H9 (cell line): ENCODE data around the gene RNASE9. TPM values are rescaled to one million over a fixed set of nuclear protein-coding genes. Genes with fewer than 3 reads are reported as not detected.

Experiments used
- DNase-seq: peaks from one replicate; pipeline ENCODE4 v3.0.0-alpha.2; 2017
- H2AFZ ChIP-seq: one replicate; pipeline ENCODE4 v1.6.1; 2013; ENCODE audit warnings: mild to moderate bottlenecking, low read length, control low read depth, moderate library complexity
- H2AK5ac ChIP-seq: 2 replicates; pipeline ENCODE4 v1.6.1; 2013; ENCODE audit warnings: low read length, control low read depth, mixed read lengths; ENCODE audit not compliant: insufficient read length
- H2BK120ac ChIP-seq: one replicate; pipeline ENCODE4 v1.6.1; 2013; ENCODE audit warnings: low read depth, mild to moderate bottlenecking, low read length, control low read depth, inconsistent platforms; ENCODE audit not compliant: poor library complexity, severe bottlenecking
- H2BK12ac ChIP-seq: 2 replicates; pipeline ENCODE4 v1.6.1; 2013; ENCODE audit warnings: low read length, control low read depth, mixed read lengths, low read depth; ENCODE audit not compliant: insufficient read length
- H2BK15ac ChIP-seq: 2 replicates; pipeline ENCODE4 v1.6.1; 2013; ENCODE audit warnings: low read depth, low read length, control low read depth
- H2BK20ac ChIP-seq: one replicate; pipeline ENCODE4 v1.6.1; 2013; ENCODE audit warnings: low read depth, mild to moderate bottlenecking, low read length, control low read depth, inconsistent platforms; ENCODE audit not compliant: poor library complexity, severe bottlenecking
- H2BK5ac ChIP-seq: 2 replicates; pipeline ENCODE4 v1.6.1; 2013; ENCODE audit warnings: low read length, control low read depth, mixed read lengths; ENCODE audit not compliant: insufficient read length
- H3K14ac ChIP-seq: 2 replicates; pipeline ENCODE4 v1.6.1; 2013; ENCODE audit warnings: low read length, control low read depth; ENCODE audit not compliant: insufficient read depth
- H3K18ac ChIP-seq: 2 replicates; pipeline ENCODE4 v1.6.1; 2013; ENCODE audit warnings: low read depth, mild to moderate bottlenecking, mixed read lengths, low read length, control low read depth; ENCODE audit not compliant: insufficient read length
- H3K23ac ChIP-seq: 2 replicates; pipeline ENCODE4 v1.6.1; 2013; ENCODE audit warnings: low read length, control low read depth, mixed read lengths, low read depth; ENCODE audit not compliant: insufficient read length
- H3K23me2 ChIP-seq: 2 replicates; pipeline ENCODE4 v1.6.1; 2013; ENCODE audit warnings: low read depth, mild to moderate bottlenecking, mixed read lengths, low read length, control low read depth; ENCODE audit not compliant: insufficient read length, poor library complexity, severe bottlenecking
- H3K27ac ChIP-seq: 2 replicates; pipeline ENCODE4 v1.5.1; 2013; ENCODE audit warnings: low read length, control low read depth, mixed read lengths, low read depth; ENCODE audit not compliant: insufficient read length
- H3K27me3 ChIP-seq: 2 replicates; pipeline ENCODE4 v1.6.1; 2013; ENCODE audit warnings: low read length, control low read depth, inconsistent platforms; ENCODE audit not compliant: insufficient read depth
- H3K4ac ChIP-seq: 2 replicates; pipeline ENCODE4 v1.6.1; 2013; ENCODE audit warnings: low read depth, mild to moderate bottlenecking, control low read depth, inconsistent platforms, low read length, moderate library complexity
- H3K4me1 ChIP-seq: 2 replicates; pipeline ENCODE4 v1.6.1; 2013; ENCODE audit warnings: low read length, control low read depth, inconsistent platforms; ENCODE audit not compliant: insufficient read depth
- H3K4me2 ChIP-seq: 2 replicates; pipeline ENCODE4 v1.6.1; 2013; ENCODE audit warnings: low read length, control low read depth, mixed read lengths; ENCODE audit not compliant: insufficient read length, insufficient read depth
- H3K56ac ChIP-seq: 2 replicates; pipeline ENCODE4 v1.6.1; 2013; ENCODE audit warnings: low read depth, mild to moderate bottlenecking, mixed read lengths, low read length, control low read depth; ENCODE audit not compliant: insufficient read length
- H3K79me1 ChIP-seq: 2 replicates; pipeline ENCODE4 v1.6.1; 2013; ENCODE audit warnings: low read depth, mild to moderate bottlenecking, moderate library complexity, low read length, control low read depth, inconsistent platforms; ENCODE audit not compliant: insufficient read depth, poor library complexity, severe bottlenecking
- H3K79me2 ChIP-seq: 2 replicates; pipeline ENCODE4 v1.6.1; 2013; ENCODE audit warnings: low read length, control low read depth, inconsistent platforms; ENCODE audit not compliant: insufficient read depth
- H3K9ac ChIP-seq: 2 replicates; pipeline ENCODE4 v1.6.1; 2013; ENCODE audit warnings: low read length, control low read depth, mixed read lengths; ENCODE audit not compliant: insufficient read length; ENCODE audit errors: extremely low read depth
- H3K9me3 ChIP-seq: one replicate; pipeline ENCODE4 v1.6.1; 2013; ENCODE audit warnings: low read depth, low read length, inconsistent platforms; ENCODE audit not compliant: control insufficient read depth
- H3T11ph ChIP-seq: one replicate; pipeline ENCODE4 v1.6.1; 2013; ENCODE audit warnings: mild to moderate bottlenecking, low read length, control low read depth, inconsistent platforms
- H4K20me1 ChIP-seq: one replicate; pipeline ENCODE4 v1.6.1; 2013; ENCODE audit not compliant: control insufficient read depth, insufficient read length, insufficient read depth
- H4K5ac ChIP-seq: 2 replicates; pipeline ENCODE4 v1.6.1; 2013; ENCODE audit warnings: low read depth, mild to moderate bottlenecking, mixed read lengths, low read length, control low read depth; ENCODE audit not compliant: insufficient read length
- H4K8ac ChIP-seq: replicated peaks from 2 replicates; pipeline ENCODE4 v1.6.1; 2013; ENCODE audit warnings: low read length, control low read depth, mixed read lengths, low read depth; ENCODE audit not compliant: insufficient read length
- H4K91ac ChIP-seq: 2 replicates; pipeline ENCODE4 v1.6.1; 2013; ENCODE audit warnings: low read depth, mild to moderate bottlenecking, moderate library complexity, mixed read lengths, low read length, control low read depth; ENCODE audit not compliant: insufficient read length
- H3K27ac Mint-ChIP-seq, 3 experiments: 2 replicates in 2 of 3; 3 replicates in 1 of 3; pipeline ENCODE4 v1.8.0; 2020 to 2021; ENCODE audit warnings: mixed read lengths in 3 of 3, mild to moderate bottlenecking in 1 of 3, moderate library complexity in 1 of 3
- H3K27me3 Mint-ChIP-seq: 2 replicates; pipeline ENCODE4 v1.8.0; 2021; ENCODE audit warnings: low read depth, mild to moderate bottlenecking, moderate library complexity, mixed read lengths
- H3K36me3 Mint-ChIP-seq, 3 experiments: 2 replicates in 2 of 3; 3 replicates in 1 of 3; pipeline ENCODE4 v1.8.0; 2020 to 2021; ENCODE audit warnings: low read depth in 3 of 3, mixed read lengths in 3 of 3; ENCODE audit not compliant: insufficient read depth in 1 of 3
- H3K4me1 Mint-ChIP-seq, 2 experiments: 2 replicates each; pipeline ENCODE4 v1.8.0; 2020; ENCODE audit warnings: mixed read lengths in 2 of 2
- H3K4me3 Mint-ChIP-seq, 2 experiments: 2 replicates in 1 of 2; 3 replicates in 1 of 2; pipeline ENCODE4 v1.8.0; 2020 to 2021; ENCODE audit warnings: mild to moderate bottlenecking in 2 of 2, mixed read lengths in 2 of 2, moderate library complexity in 1 of 2
- H3K9me3 Mint-ChIP-seq, 2 experiments: 2 replicates in 1 of 2; 3 replicates in 1 of 2; pipeline ENCODE4 v1.8.0; 2020; ENCODE audit warnings: mild to moderate bottlenecking in 2 of 2, mixed read lengths in 2 of 2, moderate library complexity in 1 of 2
- WGBS: extraction: QIAGEN DNeasy Blood & Tissue Kit; methylation state at CpG from one replicate; pipeline ENCODE4 v1.1.7; 2013; ENCODE audit warnings: missing lambda C conversion rate, low lambda C conversion rate, mixed read lengths; ENCODE audit not compliant: insufficient read length; ENCODE audit errors: extremely low coverage; 5-methylcytosine and 5-hydroxymethylcytosine counted together
- total RNA-seq: library from RNA; stranded (reverse); gene quantifications from 2 replicates; pipeline ENCODE4 v1.2.1, GENCODE V29; 2021
- TF ChIP-seq, protein P1 (sequence below): fragments of 200-600 bp; sonication (generic); conservative IDR thresholded peaks from 3 replicates; pipeline ENCODE4 v1.8.0; 2021; ENCODE audit warnings: antibody characterized with exemption, mild to moderate bottlenecking

Gene RNASE9
- total RNA-seq, 1 experiment from 2014 or later, result not detected

DNA sequence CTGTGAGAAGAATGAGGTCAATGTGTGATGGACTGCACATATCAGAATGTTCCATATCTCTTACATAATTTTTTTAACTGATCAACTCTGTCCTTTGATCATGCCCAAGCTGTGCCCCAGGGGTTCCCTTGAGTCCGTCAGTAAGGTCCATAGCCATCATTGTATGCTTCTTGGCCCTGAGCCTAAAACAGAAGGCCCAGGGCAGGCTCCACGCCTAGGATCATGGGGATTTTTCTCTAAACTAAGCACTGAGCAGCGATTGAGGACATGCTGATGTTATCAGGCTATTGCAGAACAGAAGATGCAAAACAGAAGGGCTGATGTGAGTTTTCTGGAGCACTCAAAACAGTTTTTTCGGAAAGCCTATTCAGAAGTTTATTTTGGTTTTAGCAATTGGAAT is 20.9 kb downstream of the RNASE9 start:
- H3K18ac ChIP-seq, result no peak overlapping the region
- no peaks in the 10 kb centered on the region for H3K27me3 Mint-ChIP-seq
- H3K4me1 ChIP-seq, result no peaks in the 10 kb centered on the region
- H2BK12ac ChIP-seq, result no peak overlapping the region
- DNase-seq, result no peak
- H4K20me1 ChIP-seq, result no peaks in the 10 kb centered on the region
- H3K27ac Mint-ChIP-seq, result no peak overlapping the region
- WGBS, result no CpG with 5 or more reads among the region's 4 CpGs
- no peak overlapping the region for H2BK15ac ChIP-seq
- H3K27ac ChIP-seq, result no peak overlapping the region
- H4K91ac ChIP-seq, result no peak overlapping the region
- no peaks in the 10 kb centered on the region for H3K36me3 Mint-ChIP-seq
- no peak overlapping the region for H3T11ph ChIP-seq
- H3K4me2 ChIP-seq, result no peak overlapping the region
- H3K9me3 Mint-ChIP-seq, result no peaks in the 10 kb centered on the region; a peak in 1 of 5 replicates
- no peaks in the 10 kb centered on the region for H3K4me1 Mint-ChIP-seq
- no peak overlapping the region for H4K8ac ChIP-seq
- H3K4me3 Mint-ChIP-seq, result no peak overlapping the region
- no peak overlapping the region for H2AK5ac ChIP-seq
- H3K9ac ChIP-seq, result no peak overlapping the region
- H2BK120ac ChIP-seq, result no peak overlapping the region
- no peak overlapping the region for H2BK5ac ChIP-seq
- H3K23ac ChIP-seq, result no peak overlapping the region
- no peaks in the 10 kb centered on the region for H3K23me2 ChIP-seq
- no peak overlapping the region for H2AFZ ChIP-seq
- no peak overlapping the region for H2BK20ac ChIP-seq
- H3K79me1 ChIP-seq, result no peaks in the 10 kb centered on the region
- H3K56ac ChIP-seq, result no peak overlapping the region
- H3K9me3 ChIP-seq, result no peaks in the 10 kb centered on the region
- no peak overlapping the region for H4K5ac ChIP-seq
- no peaks in the 10 kb centered on the region for H3K27me3 ChIP-seq
- H3K79me2 ChIP-seq, result no peaks in the 10 kb centered on the region
- H3K14ac ChIP-seq, result no peak overlapping the region
- TF ChIP-seq, protein P1, sequence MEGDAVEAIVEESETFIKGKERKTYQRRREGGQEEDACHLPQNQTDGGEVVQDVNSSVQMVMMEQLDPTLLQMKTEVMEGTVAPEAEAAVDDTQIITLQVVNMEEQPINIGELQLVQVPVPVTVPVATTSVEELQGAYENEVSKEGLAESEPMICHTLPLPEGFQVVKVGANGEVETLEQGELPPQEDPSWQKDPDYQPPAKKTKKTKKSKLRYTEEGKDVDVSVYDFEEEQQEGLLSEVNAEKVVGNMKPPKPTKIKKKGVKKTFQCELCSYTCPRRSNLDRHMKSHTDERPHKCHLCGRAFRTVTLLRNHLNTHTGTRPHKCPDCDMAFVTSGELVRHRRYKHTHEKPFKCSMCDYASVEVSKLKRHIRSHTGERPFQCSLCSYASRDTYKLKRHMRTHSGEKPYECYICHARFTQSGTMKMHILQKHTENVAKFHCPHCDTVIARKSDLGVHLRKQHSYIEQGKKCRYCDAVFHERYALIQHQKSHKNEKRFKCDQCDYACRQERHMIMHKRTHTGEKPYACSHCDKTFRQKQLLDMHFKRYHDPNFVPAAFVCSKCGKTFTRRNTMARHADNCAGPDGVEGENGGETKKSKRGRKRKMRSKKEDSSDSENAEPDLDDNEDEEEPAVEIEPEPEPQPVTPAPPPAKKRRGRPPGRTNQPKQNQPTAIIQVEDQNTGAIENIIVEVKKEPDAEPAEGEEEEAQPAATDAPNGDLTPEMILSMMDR, result no peak
- H3K4ac ChIP-seq, result no peak overlapping the region
